HEK293T (cell line): ENCODE measurements around the gene CLCN1.

ENCODE experiments used
- BHLHE40 ChIP-seq: fragments of 450-650 bp; IDR thresholded peaks from 2 replicates; pipeline ENCODE4 v1.6.1; 2016; ENCODE audit warnings: mild to moderate bottlenecking, moderate library complexity, borderline replicate concordance
- HDGF ChIP-seq: fragments of 450-650 bp; IDR thresholded peaks from 2 replicates; pipeline ENCODE4 v1.6.1; 2017; ENCODE audit warnings: antibody characterized with exemption, borderline replicate concordance
- L3MBTL2 ChIP-seq: fragments of 450-650 bp; conservative IDR thresholded peaks from 2 replicates; pipeline ENCODE4 v1.6.1; 2016; ENCODE audit warnings: mild to moderate bottlenecking
- NFRKB ChIP-seq: fragments of 450-650 bp; IDR thresholded peaks from 2 replicates; pipeline ENCODE4 v1.6.1; 2016; ENCODE audit warnings: mild to moderate bottlenecking, moderate library complexity
- ZNF384 ChIP-seq: fragments of 450-650 bp; IDR thresholded peaks from 2 replicates; pipeline ENCODE4 v1.6.1; 2016

- TF ChIP-seq L3MBTL2, result no peak
- TF ChIP-seq ZNF384, result no peak
- no peak for TF ChIP-seq BHLHE40
- TF ChIP-seq NFRKB, result no peak
- TF ChIP-seq HDGF, result no peak
Observed at GRCh38 chr7:143391462-143392404, 75.8 kb downstream of the CLCN1 start.
